ENCODE data around the gene EXOC2. TPM values are rescaled to one million over a fixed set of nuclear protein-coding genes. Genes with fewer than 3 reads are reported as not detected.

EXOC2 gene
- total and polyA plus RNA-seq, 2 of the 13 experiments (the other 11 are each of a cell fraction or from before 2014, with no cell fraction given) = 12.6 to 22.9 TPM

DNA sequence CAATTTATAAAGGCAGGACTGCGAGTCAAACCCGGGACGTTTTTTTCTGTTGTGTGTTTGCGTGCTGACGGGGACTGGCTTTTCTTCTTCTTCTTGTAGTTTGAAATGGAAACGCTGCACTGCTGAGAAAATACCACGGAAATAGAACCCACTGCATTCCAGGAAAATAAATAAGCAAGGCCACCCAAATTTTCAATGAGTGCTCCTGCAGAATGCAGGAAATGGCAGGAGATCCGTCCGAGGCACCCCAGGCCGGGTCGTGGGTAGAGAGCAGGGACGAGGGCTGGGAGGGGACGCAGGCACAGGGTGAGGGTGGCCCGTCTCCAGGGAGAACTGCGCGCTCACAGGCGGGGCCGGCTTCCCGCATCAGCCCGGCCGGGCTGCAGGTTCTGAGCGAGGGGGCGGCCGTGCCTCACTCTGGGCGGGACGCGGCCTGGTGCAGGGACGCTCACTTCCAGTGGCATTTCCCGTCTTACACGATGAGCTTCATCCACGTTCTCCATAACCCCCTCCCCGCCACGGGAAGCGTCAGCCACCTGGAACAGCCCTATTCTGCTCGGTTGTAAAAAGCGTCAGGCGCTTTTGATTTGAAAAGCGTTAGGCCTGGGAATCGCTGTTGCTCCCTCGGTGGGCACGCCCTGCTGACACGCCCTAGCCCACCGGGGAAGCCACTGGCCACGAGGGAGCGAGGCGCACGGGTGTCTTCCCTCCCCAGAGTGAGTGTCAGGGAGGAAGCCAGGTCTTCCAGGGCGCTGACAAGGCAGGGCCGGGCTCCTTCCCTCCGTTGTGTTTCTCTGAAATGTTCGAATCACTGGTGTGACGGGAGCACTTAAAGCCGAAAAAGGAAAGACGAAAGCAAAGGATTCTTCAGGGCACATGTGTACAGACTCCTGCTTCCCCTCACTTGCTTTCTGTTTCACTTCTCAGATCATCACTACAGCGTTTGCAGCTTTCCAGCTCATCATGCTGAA, 17.9 kb upstream of the EXOC2 start (continued):
- TF ChIP-seq ZNF773 (CRISPR knock-in tag; IDR thresholded peaks at IDR 0.05; ENCODE audit: borderline replicate concordance) (no peak), NFKB2 (CRISPR knock-in tag; IDR thresholded peaks at IDR 0.05; ENCODE audit: borderline replicate concordance) (0 out of 2 replicates have a peak, but pooled peaks have one; percentile 24), LCORL (IDR thresholded peaks at IDR 0.05) (no peak), LCORL (CRISPR knock-in tag; IDR thresholded peaks at IDR 0.05) (0 out of 2 replicates have a peak, but pooled peaks have one; percentile 17), ATM (IDR thresholded peaks at IDR 0.05; ENCODE audit: borderline replicate concordance) (no peak), ZNF550 (CRISPR knock-in tag; IDR thresholded peaks at IDR 0.05; ENCODE audit: borderline replicate concordance) (no peak), ZFY (CRISPR knock-in tag; IDR thresholded peaks at IDR 0.05) (peak; percentile 28; the same call in 1 of the 2 replicates), ZNF260 (CRISPR knock-in tag; IDR thresholded peaks at IDR 0.05; ENCODE audit: borderline replicate concordance, low read depth) (no peak), CENPX (CRISPR knock-in tag; IDR thresholded peaks at IDR 0.05) (no peak), ZNF780A (CRISPR knock-in tag; IDR thresholded peaks at IDR 0.05) (no peak), NONO (IDR thresholded peaks at IDR 0.05) (no peak), NONO (CRISPR knock-in tag; conservative IDR thresholded peaks at IDR 0.05) (no peak), ETV5 (CRISPR knock-in tag; IDR thresholded peaks at IDR 0.05; ENCODE audit: borderline replicate concordance) (no peak), SETDB1 (CRISPR knock-in tag; IDR thresholded peaks at IDR 0.05; ENCODE audit: borderline replicate concordance) (no peak), FOXC1 (CRISPR knock-in tag; IDR thresholded peaks at IDR 0.05; ENCODE audit: borderline replicate concordance) (peak; percentile 77; the same call in 1 of the 2 replicates), ZNF160 (CRISPR knock-in tag; IDR thresholded peaks at IDR 0.05) (peak; percentile 17; the same call in 1 of the 2 replicates), KDM3A (CRISPR knock-in tag; IDR thresholded peaks at IDR 0.05; ENCODE audit: low read depth) (no peak)
- TF ChIP-seq, protein P1, sequence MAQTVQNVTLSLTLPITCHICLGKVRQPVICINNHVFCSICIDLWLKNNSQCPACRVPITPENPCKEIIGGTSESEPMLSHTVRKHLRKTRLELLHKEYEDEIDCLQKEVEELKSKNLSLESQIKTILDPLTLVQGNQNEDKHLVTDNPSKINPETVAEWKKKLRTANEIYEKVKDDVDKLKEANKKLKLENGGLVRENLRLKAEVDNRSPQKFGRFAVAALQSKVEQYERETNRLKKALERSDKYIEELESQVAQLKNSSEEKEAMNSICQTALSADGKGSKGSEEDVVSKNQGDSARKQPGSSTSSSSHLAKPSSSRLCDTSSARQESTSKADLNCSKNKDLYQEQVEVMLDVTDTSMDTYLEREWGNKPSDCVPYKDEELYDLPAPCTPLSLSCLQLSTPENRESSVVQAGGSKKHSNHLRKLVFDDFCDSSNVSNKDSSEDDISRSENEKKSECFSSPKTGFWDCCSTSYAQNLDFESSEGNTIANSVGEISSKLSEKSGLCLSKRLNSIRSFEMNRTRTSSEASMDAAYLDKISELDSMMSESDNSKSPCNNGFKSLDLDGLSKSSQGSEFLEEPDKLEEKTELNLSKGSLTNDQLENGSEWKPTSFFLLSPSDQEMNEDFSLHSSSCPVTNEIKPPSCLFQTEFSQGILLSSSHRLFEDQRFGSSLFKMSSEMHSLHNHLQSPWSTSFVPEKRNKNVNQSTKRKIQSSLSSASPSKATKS (CRISPR knock-in tag; IDR thresholded peaks at IDR 0.05) = no peak
- TF ChIP-seq, protein P2, sequence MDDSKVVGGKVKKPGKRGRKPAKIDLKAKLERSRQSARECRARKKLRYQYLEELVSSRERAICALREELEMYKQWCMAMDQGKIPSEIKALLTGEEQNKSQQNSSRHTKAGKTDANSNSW (CRISPR knock-in tag; IDR thresholded peaks at IDR 0.05; ENCODE audit: borderline replicate concordance) = no peak
- TF ChIP-seq, protein P3, sequence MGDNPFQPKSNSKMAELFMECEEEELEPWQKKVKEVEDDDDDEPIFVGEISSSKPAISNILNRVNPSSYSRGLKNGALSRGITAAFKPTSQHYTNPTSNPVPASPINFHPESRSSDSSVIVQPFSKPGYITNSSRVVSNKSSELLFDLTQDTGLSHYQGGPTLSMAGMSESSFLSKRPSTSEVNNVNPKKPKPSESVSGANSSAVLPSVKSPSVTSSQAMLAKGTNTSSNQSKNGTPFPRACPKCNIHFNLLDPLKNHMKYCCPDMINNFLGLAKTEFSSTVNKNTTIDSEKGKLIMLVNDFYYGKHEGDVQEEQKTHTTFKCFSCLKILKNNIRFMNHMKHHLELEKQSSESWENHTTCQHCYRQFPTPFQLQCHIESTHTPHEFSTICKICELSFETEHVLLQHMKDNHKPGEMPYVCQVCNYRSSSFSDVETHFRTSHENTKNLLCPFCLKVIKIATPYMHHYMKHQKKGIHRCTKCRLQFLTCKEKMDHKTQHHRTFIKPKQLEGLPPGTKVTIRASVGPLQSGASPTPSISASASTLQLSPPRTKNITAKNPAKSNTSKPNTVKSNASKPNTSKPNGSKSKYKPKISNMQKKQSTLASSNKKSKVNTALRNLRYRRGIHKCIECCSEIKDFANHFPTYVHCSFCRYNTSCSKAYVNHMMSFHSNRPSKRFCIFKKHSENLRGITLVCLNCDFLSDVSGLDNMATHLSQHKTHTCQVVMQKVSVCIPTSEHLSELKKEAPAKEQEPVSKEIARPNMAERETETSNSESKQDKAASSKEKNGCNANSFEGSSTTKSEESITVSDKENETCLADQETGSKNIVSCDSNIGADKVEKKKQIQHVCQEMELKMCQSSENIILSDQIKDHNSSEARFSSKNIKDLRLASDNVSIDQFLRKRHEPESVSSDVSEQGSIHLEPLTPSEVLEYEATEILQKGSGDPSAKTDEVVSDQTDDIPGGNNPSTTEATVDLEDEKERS (CRISPR knock-in tag; IDR thresholded peaks at IDR 0.05) = no peak
- TF ChIP-seq, protein P4, sequence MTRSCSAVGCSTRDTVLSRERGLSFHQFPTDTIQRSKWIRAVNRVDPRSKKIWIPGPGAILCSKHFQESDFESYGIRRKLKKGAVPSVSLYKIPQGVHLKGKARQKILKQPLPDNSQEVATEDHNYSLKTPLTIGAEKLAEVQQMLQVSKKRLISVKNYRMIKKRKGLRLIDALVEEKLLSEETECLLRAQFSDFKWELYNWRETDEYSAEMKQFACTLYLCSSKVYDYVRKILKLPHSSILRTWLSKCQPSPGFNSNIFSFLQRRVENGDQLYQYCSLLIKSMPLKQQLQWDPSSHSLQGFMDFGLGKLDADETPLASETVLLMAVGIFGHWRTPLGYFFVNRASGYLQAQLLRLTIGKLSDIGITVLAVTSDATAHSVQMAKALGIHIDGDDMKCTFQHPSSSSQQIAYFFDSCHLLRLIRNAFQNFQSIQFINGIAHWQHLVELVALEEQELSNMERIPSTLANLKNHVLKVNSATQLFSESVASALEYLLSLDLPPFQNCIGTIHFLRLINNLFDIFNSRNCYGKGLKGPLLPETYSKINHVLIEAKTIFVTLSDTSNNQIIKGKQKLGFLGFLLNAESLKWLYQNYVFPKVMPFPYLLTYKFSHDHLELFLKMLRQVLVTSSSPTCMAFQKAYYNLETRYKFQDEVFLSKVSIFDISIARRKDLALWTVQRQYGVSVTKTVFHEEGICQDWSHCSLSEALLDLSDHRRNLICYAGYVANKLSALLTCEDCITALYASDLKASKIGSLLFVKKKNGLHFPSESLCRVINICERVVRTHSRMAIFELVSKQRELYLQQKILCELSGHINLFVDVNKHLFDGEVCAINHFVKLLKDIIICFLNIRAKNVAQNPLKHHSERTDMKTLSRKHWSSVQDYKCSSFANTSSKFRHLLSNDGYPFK (CRISPR knock-in tag; IDR thresholded peaks at IDR 0.05; ENCODE audit: borderline replicate concordance) = peak; percentile 66; the same call in 1 of the 2 replicates

All from HepG2 (cell line).